HFFc6 (cell line): ENCODE measurements around the gene PPARG. TPM values are rescaled to one million over a fixed set of nuclear protein-coding genes. Genes with fewer than 3 reads are reported as not detected.

ENCODE experiments used
- DNase-seq: peaks from one replicate; pipeline ENCODE4 v3.0.0-alpha.2; 2018
- H3K27ac Mint-ChIP-seq: 2 replicates; pipeline ENCODE4 v1.8.0; 2020; ENCODE audit warnings: mild to moderate bottlenecking, mixed read lengths
- H3K27me3 Mint-ChIP-seq: 2 replicates; pipeline ENCODE4 v1.8.0; 2021; ENCODE audit warnings: mild to moderate bottlenecking, moderate library complexity, mixed read lengths; ENCODE audit not compliant: insufficient read depth
- H3K36me3 Mint-ChIP-seq: 2 replicates; pipeline ENCODE4 v1.8.0; 2021; ENCODE audit warnings: low read depth, mixed read lengths
- H3K4me1 Mint-ChIP-seq: 2 replicates; pipeline ENCODE4 v1.8.0; 2020; ENCODE audit warnings: low read depth, mixed read lengths
- H3K4me3 Mint-ChIP-seq: 2 replicates; pipeline ENCODE4 v1.8.0; 2020; ENCODE audit warnings: mild to moderate bottlenecking, moderate library complexity, mixed read lengths
- H3K9me3 Mint-ChIP-seq: 2 replicates; pipeline ENCODE4 v1.8.0; 2020; ENCODE audit warnings: mild to moderate bottlenecking, mixed read lengths
- CTCF ChIP-seq: fragments of 200-600 bp; sonication (generic); IDR thresholded peaks from 2 replicates; pipeline ENCODE4 v1.5.0; 2021; ENCODE audit warnings: antibody characterized with exemption, mild to moderate bottlenecking
- total RNA-seq, 6 experiments: library from RNA; stranded (reverse); fragmentation: NEBNext Ultra II Directional; extraction: Animal tissue kit (Norgen Biotek cat#: 25700); gene quantifications; 2 replicates in 1 of 6; 3 replicates in 5 of 6; pipeline ENCODE4 v1.2.3, GENCODE V29; 2021

The PPARG gene
- total RNA-seq, 6 experiments from 2014 or later = 3.7 to 4.8 (median 4.0) TPM

DNA sequence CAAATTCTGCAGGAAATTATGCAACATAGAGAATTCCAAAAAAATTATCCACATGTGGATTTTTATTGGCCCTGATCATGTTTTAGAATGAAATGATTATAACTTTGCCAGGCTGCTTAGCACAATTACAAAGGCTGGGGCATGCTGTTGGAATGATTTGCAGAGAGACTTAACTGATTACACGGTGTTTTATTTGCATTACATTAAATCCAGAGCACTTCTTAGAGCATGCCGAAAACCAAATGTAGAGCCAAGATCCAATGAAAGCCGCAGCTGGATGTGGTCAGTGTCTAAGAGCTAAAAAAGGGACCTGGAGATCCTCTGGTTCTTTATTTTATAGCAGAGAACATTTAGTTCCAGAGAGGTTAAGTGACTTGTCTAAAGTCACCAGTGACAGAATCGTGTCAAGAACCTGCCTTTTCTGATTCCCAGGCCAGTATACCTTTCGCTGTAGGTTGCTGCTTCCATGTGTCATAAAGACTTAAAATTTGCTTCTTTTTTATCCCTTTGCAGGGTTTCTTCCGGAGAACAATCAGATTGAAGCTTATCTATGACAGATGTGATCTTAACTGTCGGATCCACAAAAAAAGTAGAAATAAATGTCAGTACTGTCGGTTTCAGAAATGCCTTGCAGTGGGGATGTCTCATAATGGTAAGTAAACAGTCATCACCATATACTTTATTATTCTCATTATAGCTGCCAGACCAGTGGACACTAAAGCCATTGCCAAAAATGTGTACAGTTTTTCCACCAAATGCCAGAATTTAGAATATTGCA lies 103.4 kb downstream of the PPARG start:
- Mint-ChIP-seq H3K4me1 (peaks cover 24% of the 10 kb centered on the region), H3K9me3 (no peaks in the 10 kb centered on the region), H3K27me3 (no peaks in the 10 kb centered on the region; the same call in 1 of the 2 replicates), H3K27ac (no peak overlapping the region), H3K4me3 (no peak overlapping the region), H3K36me3 (no peaks in the 10 kb centered on the region)
- DNase-seq = no peak
- no peak for TF ChIP-seq CTCF

DNA sequence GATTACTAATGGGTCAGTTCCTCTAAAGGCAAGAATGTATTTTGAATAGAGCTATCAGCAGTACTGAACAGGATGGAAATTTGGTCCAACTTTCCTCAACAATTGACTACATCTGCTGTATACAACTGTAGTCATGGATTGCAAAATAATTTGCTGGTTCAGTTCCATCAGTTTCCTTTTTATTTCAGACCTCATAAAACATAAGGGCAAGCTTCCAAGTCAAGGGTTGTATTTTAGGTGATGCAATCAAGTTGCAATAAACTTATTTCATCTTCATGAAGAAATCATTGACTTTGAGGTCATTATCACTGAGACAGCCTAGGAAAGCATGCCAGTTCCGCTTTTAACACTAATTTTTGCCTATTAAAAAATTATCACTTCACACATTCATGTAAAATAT lies 105.0 kb downstream of the PPARG start:
- no peaks in the 10 kb centered on the region; the same call in 1 of the 2 replicates for H3K27me3 Mint-ChIP-seq
- TF ChIP-seq CTCF = no peak
- H3K4me3 Mint-ChIP-seq = no peak overlapping the region
- no peaks in the 10 kb centered on the region for H3K36me3 Mint-ChIP-seq
- H3K9me3 Mint-ChIP-seq = no peaks in the 10 kb centered on the region
- H3K4me1 Mint-ChIP-seq = peaks cover 24% of the 10 kb centered on the region
- no peak overlapping the region for H3K27ac Mint-ChIP-seq
- DNase-seq = peak; percentile 55

DNA sequence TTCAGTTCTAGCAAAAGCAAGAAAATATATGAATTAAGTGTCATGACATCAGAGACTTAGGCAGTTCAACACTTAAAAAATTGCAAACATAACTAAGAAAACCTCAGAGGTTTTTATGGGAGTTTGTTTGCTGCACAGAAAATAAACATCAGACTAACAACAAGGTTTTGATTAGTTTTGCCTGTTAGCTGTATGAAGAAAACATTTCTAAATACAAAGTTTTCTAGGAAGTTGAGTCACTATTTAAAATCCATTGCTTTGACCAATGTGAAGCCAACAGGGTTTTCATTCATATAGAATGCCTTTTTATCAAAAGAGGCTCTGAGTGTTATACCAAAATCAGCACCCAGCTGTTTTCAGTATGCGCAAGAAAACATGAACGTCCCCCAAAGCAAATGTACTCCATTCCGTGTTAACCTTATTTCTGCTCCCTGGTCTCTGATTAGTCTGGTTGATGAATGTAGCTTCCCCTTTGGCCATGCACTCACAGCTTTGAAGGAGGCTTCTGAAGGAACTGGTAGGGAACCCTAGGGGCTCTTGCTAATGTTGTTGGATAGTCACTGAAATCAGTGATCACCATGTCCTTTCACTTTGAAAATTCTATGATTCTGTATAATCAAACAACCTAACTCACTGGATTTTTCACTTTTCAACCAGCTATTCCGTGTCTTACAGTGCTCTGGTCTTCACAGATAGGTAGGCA lies 105.8 kb downstream of the PPARG start:
- DNase-seq = no peak
- Mint-ChIP-seq H3K27ac (no peak overlapping the region), H3K4me1 (peaks cover 24% of the 10 kb centered on the region)

DNA sequence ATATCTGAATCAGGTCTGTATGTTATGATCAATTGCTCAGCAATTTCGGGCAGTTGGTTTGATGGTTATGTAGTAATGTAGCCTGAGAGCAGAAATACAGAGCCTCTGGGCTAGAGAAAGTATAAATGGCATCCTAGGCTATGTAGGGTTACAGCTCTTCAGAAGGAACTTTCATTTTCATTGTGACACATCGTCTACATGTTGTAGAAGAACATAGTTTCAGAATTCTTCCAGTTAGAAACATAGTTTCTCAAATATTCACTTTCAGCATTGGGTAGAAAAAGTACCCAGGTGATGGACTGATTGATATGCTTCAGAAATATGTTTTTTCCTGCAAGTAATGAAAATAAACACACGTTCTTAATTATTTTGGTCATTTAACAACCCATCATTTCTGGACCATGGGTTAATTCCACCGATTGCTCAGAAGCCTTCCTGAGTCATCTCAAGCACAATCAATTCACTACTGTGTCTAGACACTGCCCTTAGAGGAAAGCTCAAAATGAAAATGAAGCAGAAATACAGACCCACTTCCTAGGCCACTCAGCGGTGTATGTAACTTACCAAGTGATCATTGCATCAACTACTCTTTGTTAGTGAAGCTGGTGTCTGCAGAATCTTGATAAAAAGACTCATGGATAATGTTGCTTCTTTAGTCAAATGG lies 106.6 kb downstream of the PPARG start:
- Mint-ChIP-seq H3K27ac (no peak overlapping the region), H3K36me3 (no peaks in the 10 kb centered on the region), H3K4me1 (peaks cover 29% of the 10 kb centered on the region), H3K27me3 (no peaks in the 10 kb centered on the region; the same call in 1 of the 2 replicates), H3K9me3 (no peaks in the 10 kb centered on the region), H3K4me3 (peak overlapping the region; percentile 45)
- TF ChIP-seq CTCF = no peak
- DNase-seq = no peak

More for the DNA sequence above, 105.8 kb downstream of the PPARG start:
- Mint-ChIP-seq H3K4me3 (peak overlapping the region; percentile 45), H3K27me3 (no peaks in the 10 kb centered on the region; the same call in 1 of the 2 replicates), H3K36me3 (no peaks in the 10 kb centered on the region), H3K9me3 (no peaks in the 10 kb centered on the region)
- no peak for TF ChIP-seq CTCF

GRCh38 chr3:12396471-12396870 lies 107.6 kb downstream of the PPARG start:
- Mint-ChIP-seq H3K9me3 (no peaks in the 10 kb centered on the region), H3K27ac (no peak overlapping the region), H3K4me3 (no peak overlapping the region), H3K27me3 (no peaks in the 10 kb centered on the region; the same call in 1 of the 2 replicates), H3K36me3 (no peaks in the 10 kb centered on the region), H3K4me1 (peaks cover 39% of the 10 kb centered on the region)
- TF ChIP-seq CTCF = no peak
- DNase-seq = no peak
